Glutamatergic neuron (in vitro differentiated cells): ENCODE measurements around the gene TAF7. TPM values are rescaled to one million over a fixed set of nuclear protein-coding genes. Genes with fewer than 3 reads are reported as not detected.
A peak's percentile ranks its signal among the peaks of the same experiment; 100 is the strongest.

Experiments used
- DNase-seq: peaks from one replicate; pipeline ENCODE4 v3.0.0; 2022
- H3K27ac Mint-ChIP-seq: one replicate; pipeline ENCODE4 v1.8.0; 2020; ENCODE audit warnings: mild to moderate bottlenecking, mixed read lengths, inconsistent platforms; ENCODE audit not compliant: unreplicated experiment
- H3K27me3 Mint-ChIP-seq: one replicate; pipeline ENCODE4 v1.8.0; 2020; ENCODE audit warnings: mild to moderate bottlenecking, moderate library complexity, mixed read lengths, inconsistent platforms; ENCODE audit not compliant: unreplicated experiment
- H3K36me3 Mint-ChIP-seq: one replicate; pipeline ENCODE4 v1.8.0; 2020; ENCODE audit warnings: mild to moderate bottlenecking, mixed read lengths, inconsistent platforms; ENCODE audit not compliant: unreplicated experiment
- H3K4me1 Mint-ChIP-seq: one replicate; pipeline ENCODE4 v1.8.0; 2020; ENCODE audit warnings: mild to moderate bottlenecking, low read depth, mixed read lengths, inconsistent platforms; ENCODE audit not compliant: unreplicated experiment
- H3K4me3 Mint-ChIP-seq: one replicate; pipeline ENCODE4 v1.8.0; 2020; ENCODE audit warnings: mild to moderate bottlenecking, mixed read lengths, inconsistent platforms; ENCODE audit not compliant: unreplicated experiment
- H3K9me3 Mint-ChIP-seq: one replicate; pipeline ENCODE4 v1.8.0; 2020; ENCODE audit warnings: mild to moderate bottlenecking, moderate library complexity, mixed read lengths, inconsistent platforms; ENCODE audit not compliant: unreplicated experiment
- long read RNA-seq: library from polyadenylated mRNA; unstranded; transcript quantifications from one replicate; pipeline ENCODE4 v2.0.0, GENCODE V29; 2020; ENCODE audit not compliant: unreplicated experiment
- total RNA-seq: library from RNA; stranded (reverse); fragmentation: NEBNext Ultra II Directional; extraction: Animal tissue kit (Norgen Biotek cat#: 25700); gene quantifications from one replicate; pipeline ENCODE4 v1.2.1, GENCODE V29; 2021; ENCODE audit not compliant: unreplicated experiment
- TF ChIP-seq, protein P1 (sequence below): fragments of 200-600 bp; sonication (generic); IDR thresholded peaks from one replicate; pipeline ENCODE4 v1.5.0; 2021; ENCODE audit not compliant: partially characterized antibody, unreplicated experiment

The TAF7 gene, protein sequence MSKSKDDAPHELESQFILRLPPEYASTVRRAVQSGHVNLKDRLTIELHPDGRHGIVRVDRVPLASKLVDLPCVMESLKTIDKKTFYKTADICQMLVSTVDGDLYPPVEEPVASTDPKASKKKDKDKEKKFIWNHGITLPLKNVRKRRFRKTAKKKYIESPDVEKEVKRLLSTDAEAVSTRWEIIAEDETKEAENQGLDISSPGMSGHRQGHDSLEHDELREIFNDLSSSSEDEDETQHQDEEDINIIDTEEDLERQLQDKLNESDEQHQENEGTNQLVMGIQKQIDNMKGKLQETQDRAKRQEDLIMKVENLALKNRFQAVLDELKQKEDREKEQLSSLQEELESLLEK
- total RNA-seq: 89.4 TPM
- long read RNA-seq, transcript TAF7-201 (1 exons, 2,334 nt): major isoform, 175 of 175 reads
- long read RNA-seq, partial matches to known transcripts: 0 of 175 reads
- long read RNA-seq, other reads (novel, unspliced or antisense): 0 of 175 reads

DNA sequence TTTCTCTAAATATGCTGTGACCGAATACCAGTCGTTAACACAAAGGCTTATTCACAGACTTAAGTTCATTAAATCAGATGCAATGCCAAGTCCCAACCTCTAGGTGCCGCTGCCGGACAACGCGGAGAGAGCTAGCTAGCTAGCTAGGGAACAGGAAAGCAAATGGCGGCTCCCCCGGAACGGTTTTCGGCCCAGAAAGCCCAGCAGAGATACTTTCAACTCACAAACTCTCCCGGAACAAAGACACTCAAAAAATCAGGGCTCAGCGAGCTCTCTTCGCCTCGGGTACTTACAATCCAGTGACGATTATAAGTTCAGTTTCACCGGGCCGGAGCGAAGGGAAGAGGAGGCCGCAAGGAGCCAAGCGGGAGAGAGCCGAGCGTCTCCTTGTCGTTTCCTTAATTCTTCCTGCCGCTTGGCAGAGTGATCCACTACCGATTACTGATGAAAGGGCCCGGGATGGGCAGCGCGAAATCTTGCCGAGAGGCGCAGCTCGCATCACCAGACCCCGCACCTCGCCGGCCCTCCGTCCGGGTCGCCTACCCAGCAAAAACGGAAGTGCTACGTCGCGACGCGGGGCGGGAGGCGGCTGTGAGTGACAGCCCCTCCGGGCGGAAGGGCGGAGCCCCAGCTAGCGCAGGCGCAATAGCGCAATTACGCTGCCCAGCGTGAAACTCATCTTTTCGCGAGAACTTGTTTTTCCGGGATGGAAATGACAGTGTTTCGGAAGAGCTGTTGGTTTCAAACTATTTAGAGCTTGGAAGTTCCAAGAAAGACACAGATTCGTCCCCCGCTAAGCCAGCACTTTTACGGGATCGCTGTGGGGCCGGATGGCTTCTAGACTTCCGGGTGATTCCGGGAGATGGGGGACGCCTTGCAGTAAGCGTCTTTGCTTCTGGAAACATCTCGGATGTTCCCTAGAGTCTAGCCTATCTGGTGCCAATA, at the start of gene TAF7:
Gene TAF7, minus strand, starts transcription at position 560 of the 945 bp plus-strand sequence. CDS start 740 bp downstream, outside the sequence.
- peaks cover 2% of the 10 kb centered on the region for H3K4me1 Mint-ChIP-seq
- peaks cover 14% of the 10 kb centered on the region for H3K27me3 Mint-ChIP-seq
- peaks cover 35% of the 10 kb centered on the region for H3K36me3 Mint-ChIP-seq
- DNase-seq: peak; percentile 95
- peak within 1 kb of the TSS; percentile 95 for H3K4me3 Mint-ChIP-seq
- peak within 1 kb of the TSS; percentile 99 for H3K27ac Mint-ChIP-seq
- peaks cover 39% of the 10 kb centered on the region for H3K9me3 Mint-ChIP-seq
- TF ChIP-seq, protein P1, sequence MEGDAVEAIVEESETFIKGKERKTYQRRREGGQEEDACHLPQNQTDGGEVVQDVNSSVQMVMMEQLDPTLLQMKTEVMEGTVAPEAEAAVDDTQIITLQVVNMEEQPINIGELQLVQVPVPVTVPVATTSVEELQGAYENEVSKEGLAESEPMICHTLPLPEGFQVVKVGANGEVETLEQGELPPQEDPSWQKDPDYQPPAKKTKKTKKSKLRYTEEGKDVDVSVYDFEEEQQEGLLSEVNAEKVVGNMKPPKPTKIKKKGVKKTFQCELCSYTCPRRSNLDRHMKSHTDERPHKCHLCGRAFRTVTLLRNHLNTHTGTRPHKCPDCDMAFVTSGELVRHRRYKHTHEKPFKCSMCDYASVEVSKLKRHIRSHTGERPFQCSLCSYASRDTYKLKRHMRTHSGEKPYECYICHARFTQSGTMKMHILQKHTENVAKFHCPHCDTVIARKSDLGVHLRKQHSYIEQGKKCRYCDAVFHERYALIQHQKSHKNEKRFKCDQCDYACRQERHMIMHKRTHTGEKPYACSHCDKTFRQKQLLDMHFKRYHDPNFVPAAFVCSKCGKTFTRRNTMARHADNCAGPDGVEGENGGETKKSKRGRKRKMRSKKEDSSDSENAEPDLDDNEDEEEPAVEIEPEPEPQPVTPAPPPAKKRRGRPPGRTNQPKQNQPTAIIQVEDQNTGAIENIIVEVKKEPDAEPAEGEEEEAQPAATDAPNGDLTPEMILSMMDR: peak; percentile 89

DNA sequence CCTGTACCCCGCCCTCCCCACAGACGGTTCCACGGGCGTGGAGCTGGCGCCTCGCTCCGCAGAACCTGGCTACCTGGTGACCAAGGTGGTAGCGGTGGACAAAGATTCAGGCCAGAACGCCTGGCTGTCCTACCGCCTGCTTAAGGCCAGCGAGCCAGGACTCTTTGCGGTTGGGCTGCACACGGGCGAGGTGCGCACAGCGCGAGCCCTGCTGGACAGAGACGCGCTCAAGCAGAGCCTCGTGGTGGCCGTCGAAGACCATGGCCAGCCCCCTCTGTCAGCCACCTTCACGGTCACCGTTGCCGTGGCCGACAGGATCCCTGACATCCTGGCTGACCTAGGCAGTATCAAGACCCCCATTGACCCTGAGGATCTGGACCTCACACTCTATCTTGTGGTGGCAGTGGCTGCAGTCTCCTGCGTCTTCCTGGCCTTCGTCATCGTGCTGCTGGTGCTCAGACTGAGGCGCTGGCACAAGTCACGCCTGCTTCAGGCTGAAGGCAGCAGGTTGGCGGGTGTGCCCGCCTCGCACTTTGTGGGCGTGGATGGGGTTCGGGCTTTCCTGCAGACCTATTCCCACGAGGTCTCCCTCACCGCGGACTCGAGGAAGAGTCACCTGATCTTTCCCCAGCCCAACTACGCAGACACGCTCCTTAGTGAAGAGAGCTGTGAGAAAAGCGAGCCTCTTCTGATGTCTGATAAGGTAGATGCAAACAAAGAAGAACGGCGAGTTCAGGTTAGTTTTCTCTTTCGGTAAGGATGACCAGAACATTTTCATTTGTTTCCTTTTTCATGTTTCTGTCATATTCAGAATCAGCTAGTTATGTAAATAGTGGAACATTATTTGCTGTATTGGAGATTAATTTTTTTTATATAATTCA, 45.7 kb upstream of the TAF7 start:
- H3K4me3 Mint-ChIP-seq: no peak overlapping the region
- TF ChIP-seq, protein P1: no peak
- no peaks in the 10 kb centered on the region for H3K4me1 Mint-ChIP-seq
- peaks cover 3% of the 10 kb centered on the region for H3K27me3 Mint-ChIP-seq
- peaks cover 29% of the 10 kb centered on the region for H3K9me3 Mint-ChIP-seq
- DNase-seq: no peak
- H3K36me3 Mint-ChIP-seq: peaks cover 47% of the 10 kb centered on the region
- no peak overlapping the region for H3K27ac Mint-ChIP-seq

DNA sequence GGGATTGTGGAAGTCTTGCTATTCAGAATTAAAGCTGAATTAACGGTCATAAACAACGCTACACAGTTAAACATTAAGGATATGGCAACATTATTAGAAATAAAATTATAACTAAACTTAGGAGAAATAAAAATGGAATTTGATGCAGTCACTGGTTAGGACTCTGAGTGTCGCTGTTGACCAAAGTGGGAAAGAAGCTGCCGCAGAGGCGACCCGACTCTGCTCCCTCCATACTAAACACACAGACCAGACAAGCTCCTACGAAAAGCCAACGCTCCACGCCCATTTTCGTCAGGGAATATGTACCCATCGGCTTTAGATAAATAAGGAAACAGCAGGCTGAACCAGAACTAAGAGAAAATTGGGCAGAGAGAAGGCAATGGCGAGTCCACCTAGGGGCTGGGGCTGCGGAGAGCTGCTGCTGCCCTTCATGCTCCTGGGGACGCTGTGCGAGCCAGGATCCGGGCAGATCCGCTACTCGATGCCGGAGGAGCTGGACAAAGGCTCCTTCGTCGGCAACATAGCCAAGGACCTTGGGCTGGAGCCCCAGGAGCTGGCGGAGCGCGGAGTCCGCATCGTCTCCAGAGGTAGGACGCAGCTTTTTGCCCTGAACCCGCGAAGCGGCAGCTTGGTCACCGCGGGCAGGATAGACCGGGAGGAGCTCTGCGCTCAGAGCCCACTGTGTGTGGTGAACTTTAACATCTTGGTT, 43.5 kb upstream of the TAF7 start, which contains the start of gene PCDHGA5:
Gene PCDHGA5, plus strand, starts transcription at position 211 of the 709 bp plus-strand sequence. Its CDS starts 169 bp downstream, at position 380.
- Mint-ChIP-seq H3K9me3 (peaks cover 32% of the 10 kb centered on the region), H3K4me3 (no peak within 1 kb of the TSS), H3K27me3 (peaks cover 12% of the 10 kb centered on the region), H3K27ac (no peak within 1 kb of the TSS), H3K36me3 (peaks cover 46% of the 10 kb centered on the region), H3K4me1 (no peaks in the 10 kb centered on the region)
- TF ChIP-seq, protein P1: no peak
- DNase-seq: no peak

DNA sequence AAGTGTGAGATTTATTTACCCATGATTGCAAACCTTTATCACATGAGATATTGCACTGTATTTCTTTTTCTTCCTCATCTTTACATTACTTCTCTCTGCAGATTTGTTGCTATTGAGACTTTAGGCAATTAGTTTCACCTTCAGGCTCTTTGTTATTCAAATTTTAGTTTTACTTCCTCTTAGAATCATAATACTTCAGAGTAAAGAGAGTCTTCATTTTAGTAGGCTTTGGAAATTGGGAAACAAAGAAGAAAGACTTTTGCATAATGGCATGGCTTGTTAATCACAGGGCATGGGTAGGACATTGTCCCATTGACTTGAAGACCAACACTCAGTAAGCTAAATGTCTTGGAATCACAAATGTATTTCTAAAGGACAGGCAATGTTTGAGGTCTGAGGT, 42.1 kb upstream of the TAF7 start:
- peaks cover 50% of the 10 kb centered on the region for H3K36me3 Mint-ChIP-seq
- H3K4me3 Mint-ChIP-seq: no peak overlapping the region
- no peak overlapping the region for H3K27ac Mint-ChIP-seq

More for the DNA sequence above, 42.1 kb upstream of the TAF7 start:
- H3K4me1 Mint-ChIP-seq: no peaks in the 10 kb centered on the region
- TF ChIP-seq, protein P1: no peak
- peaks cover 32% of the 10 kb centered on the region for H3K9me3 Mint-ChIP-seq
- H3K27me3 Mint-ChIP-seq: peaks cover 12% of the 10 kb centered on the region
- no peak for DNase-seq
